HepG2 (cell line): ENCODE measurements around the gene ZFP36L2. TPM values are rescaled to one million over a fixed set of nuclear protein-coding genes. Genes with fewer than 3 reads are reported as not detected.

Experiments used
- ARID2 ChIP-seq: sonication (generic); formaldehyde crosslinking; IDR thresholded peaks from 2 replicates; pipeline ENCODE4 v1.8.1; 2022; ENCODE audit warnings: mild to moderate bottlenecking, missing genetic modification reagents, borderline replicate concordance
- ATAD3A ChIP-seq: sonication (generic); formaldehyde crosslinking; IDR thresholded peaks from 2 replicates; pipeline ENCODE4 v1.4.0; 2020; ENCODE audit warnings: missing genetic modification reagents
- GMEB1 ChIP-seq: sonication (generic); formaldehyde crosslinking; IDR thresholded peaks from 2 replicates; pipeline ENCODE4 v1.5.1; 2020; ENCODE audit warnings: missing genetic modification reagents, mild to moderate bottlenecking, borderline replicate concordance
- HNF4G ChIP-seq, 2 experiments: sonication (generic) in 1 of 2; formaldehyde crosslinking in 1 of 2; IDR thresholded peaks; 2 replicates each; pipeline versions ENCODE4 v1.4.0 to v1.6.1; 2011 to 2020; ENCODE audit warnings: borderline replicate concordance in 2 of 2, low read depth in 2 of 2, mild to moderate bottlenecking in 2 of 2, low read length in 1 of 2, missing genetic modification reagents in 1 of 2, moderate library complexity in 1 of 2
- HNRNPLL ChIP-seq: fragments of 200-400 bp; formaldehyde crosslinking; IDR thresholded peaks from 2 replicates; pipeline ENCODE4 v1.6.1; 2017; ENCODE audit warnings: mild to moderate bottlenecking, low read depth, low read length; ENCODE audit not compliant: poor library complexity, severe bottlenecking
- KDM4B ChIP-seq: sonication (generic); formaldehyde crosslinking; IDR thresholded peaks from 2 replicates; pipeline ENCODE4 v1.4.0; 2020; ENCODE audit warnings: missing genetic modification reagents
- MAZ ChIP-seq, 2 experiments: sonication (generic) in 1 of 2; formaldehyde crosslinking in 1 of 2; IDR thresholded peaks; 2 replicates each; pipeline versions ENCODE4 v1.5.0 to v1.6.1; 2012 to 2020; ENCODE audit warnings: low read depth in 2 of 2, mild to moderate bottlenecking in 2 of 2, borderline replicate concordance in 1 of 2, improper control_type of control experiment in 1 of 2, low read length in 1 of 2, missing genetic modification reagents in 1 of 2, moderate library complexity in 1 of 2
- MXD4 ChIP-seq: IDR thresholded peaks from 2 replicates; pipeline ENCODE4 v1.6.1; 2016; ENCODE audit warnings: mild to moderate bottlenecking, missing biosample characterization, missing genetic modification reagents
- NKX3-1 ChIP-seq: sonication (generic); formaldehyde crosslinking; IDR thresholded peaks from 2 replicates; pipeline ENCODE4 v1.5.0; 2020; ENCODE audit warnings: missing genetic modification reagents
- RARA ChIP-seq: IDR thresholded peaks from 2 replicates; pipeline ENCODE4 v1.6.1; 2016; ENCODE audit warnings: missing genetic modification reagents, missing compliant biosample characterization
- SMAD1 ChIP-seq: sonication (generic); formaldehyde crosslinking; IDR thresholded peaks from 2 replicates; pipeline ENCODE4 v1.4.0; 2020; ENCODE audit warnings: missing genetic modification reagents, low read depth, mild to moderate bottlenecking, borderline replicate concordance
- SOX5 ChIP-seq: IDR thresholded peaks from 2 replicates; pipeline ENCODE4 v1.6.1; 2016; ENCODE audit warnings: borderline replicate concordance
- ZFP1 ChIP-seq: IDR thresholded peaks from 2 replicates; pipeline ENCODE4 v1.6.1; 2016
- ZNF562 ChIP-seq: sonication (generic); formaldehyde crosslinking; IDR thresholded peaks from 2 replicates; pipeline ENCODE4 v1.8.0; 2022; ENCODE audit warnings: missing genetic modification reagents, borderline replicate concordance
- ZNF672 ChIP-seq: sonication (generic); formaldehyde crosslinking; IDR thresholded peaks from 2 replicates; pipeline ENCODE4 v1.8.1; 2022; ENCODE audit warnings: missing genetic modification reagents
- ZNF83 ChIP-seq: sonication (generic); formaldehyde crosslinking; IDR thresholded peaks from 2 replicates; pipeline ENCODE4 v1.4.0; 2020; ENCODE audit warnings: missing genetic modification reagents, mild to moderate bottlenecking, borderline replicate concordance
- ZNF883 ChIP-seq: sonication (generic); formaldehyde crosslinking; IDR thresholded peaks from 2 replicates; pipeline ENCODE4 v1.5.1; 2020; ENCODE audit warnings: mild to moderate bottlenecking, missing genetic modification reagents; ENCODE audit errors: not compliant biosample characterization
- polyA plus RNA-seq, 8 experiments: library from polyadenylated mRNA; depleted of rRNA in 3 of 8; stranded (reverse) in 7 of 8; unstranded in 1 of 8; fragments of >200 nt; fragmentation: Illumina TruSeq in 4 of 8; extraction: Trizol in 4 of 8; gene quantifications; 2 replicates each; pipeline versions ENCODE4 v1.2.1 to v1.2.3, GENCODE V29; 2011 to 2016; ENCODE audit warnings: low read depth in 4 of 8, missing spikeins in 1 of 8, mixed read lengths in 1 of 8; ENCODE audit not compliant: insufficient read depth in 1 of 8
- total RNA-seq, 5 experiments: library from RNA; depleted of rRNA; stranded (reverse); fragments of >200 nt; fragmentation: Illumina TruSeq; extraction: Trizol; gene quantifications; 2 replicates each; pipeline ENCODE4 v1.2.3, GENCODE V29; 2016; ENCODE audit warnings: low read depth in 1 of 5
- TF ChIP-seq, protein P1 (sequence below): sonication (generic); formaldehyde crosslinking; IDR thresholded peaks from 2 replicates; pipeline ENCODE4 v1.5.1; 2020; ENCODE audit warnings: mild to moderate bottlenecking, missing genetic modification reagents, borderline replicate concordance
- TF ChIP-seq, protein P2 (sequence below): sonication (generic); formaldehyde crosslinking; conservative IDR thresholded peaks from 2 replicates; pipeline ENCODE4 v1.8.0; 2022; ENCODE audit warnings: missing genetic modification reagents
- TF ChIP-seq, protein P3 (sequence below): IDR thresholded peaks from 2 replicates; pipeline ENCODE4 v1.6.1; 2016; ENCODE audit warnings: missing biosample characterization, missing genetic modification reagents, low read depth
- TF ChIP-seq, protein P4 (sequence below): sonication (generic); formaldehyde crosslinking; IDR thresholded peaks from 2 replicates; pipeline ENCODE4 v1.8.1; 2023; ENCODE audit warnings: mild to moderate bottlenecking, missing genetic modification reagents

ZFP36L2 gene
- total and polyA plus RNA-seq, 2 of the 13 experiments (the other 11 are each of a cell fraction or from before 2014, with no cell fraction given), result 11.2 to 21.8 TPM

GRCh38 chr2:43186679-43187374 is 39.6 kb downstream of the ZFP36L2 start (continued):
- TF ChIP-seq, protein P1, sequence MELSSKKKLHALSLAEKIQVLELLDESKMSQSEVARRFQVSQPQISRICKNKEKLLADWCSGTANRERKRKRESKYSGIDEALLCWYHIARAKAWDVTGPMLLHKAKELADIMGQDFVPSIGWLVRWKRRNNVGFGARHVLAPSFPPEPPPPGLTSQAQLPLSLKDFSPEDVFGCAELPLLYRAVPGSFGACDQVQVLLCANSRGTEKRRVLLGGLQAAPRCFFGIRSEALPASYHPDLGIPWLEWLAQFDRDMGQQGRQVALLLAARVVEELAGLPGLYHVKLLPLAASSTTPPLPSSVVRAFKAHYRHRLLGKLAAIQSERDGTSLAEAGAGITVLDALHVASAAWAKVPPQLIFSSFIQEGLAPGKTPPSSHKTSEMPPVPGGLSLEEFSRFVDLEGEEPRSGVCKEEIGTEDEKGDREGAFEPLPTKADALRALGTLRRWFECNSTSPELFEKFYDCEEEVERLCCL (CRISPR knock-in tag), result no peak
- TF ChIP-seq, protein P2, sequence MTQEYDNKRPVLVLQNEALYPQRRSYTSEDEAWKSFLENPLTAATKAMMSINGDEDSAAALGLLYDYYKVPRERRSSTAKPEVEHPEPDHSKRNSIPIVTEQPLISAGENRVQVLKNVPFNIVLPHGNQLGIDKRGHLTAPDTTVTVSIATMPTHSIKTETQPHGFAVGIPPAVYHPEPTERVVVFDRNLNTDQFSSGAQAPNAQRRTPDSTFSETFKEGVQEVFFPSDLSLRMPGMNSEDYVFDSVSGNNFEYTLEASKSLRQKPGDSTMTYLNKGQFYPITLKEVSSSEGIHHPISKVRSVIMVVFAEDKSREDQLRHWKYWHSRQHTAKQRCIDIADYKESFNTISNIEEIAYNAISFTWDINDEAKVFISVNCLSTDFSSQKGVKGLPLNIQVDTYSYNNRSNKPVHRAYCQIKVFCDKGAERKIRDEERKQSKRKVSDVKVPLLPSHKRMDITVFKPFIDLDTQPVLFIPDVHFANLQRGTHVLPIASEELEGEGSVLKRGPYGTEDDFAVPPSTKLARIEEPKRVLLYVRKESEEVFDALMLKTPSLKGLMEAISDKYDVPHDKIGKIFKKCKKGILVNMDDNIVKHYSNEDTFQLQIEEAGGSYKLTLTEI (CRISPR knock-in tag), result no peak
- no peak for TF ChIP-seq MAZ (IDR thresholded peaks at IDR 0.05; ENCODE audit: borderline replicate concordance, low read depth, low read length)
- no peak for TF ChIP-seq MAZ (CRISPR knock-in tag; IDR thresholded peaks at IDR 0.05; ENCODE audit: low read depth)
- no peak for TF ChIP-seq ZNF562 (CRISPR knock-in tag)
- no peak for TF ChIP-seq SMAD1
- TF ChIP-seq ZNF83 (CRISPR knock-in tag), result no peak
- TF ChIP-seq NKX3-1 (CRISPR knock-in tag), result no peak
- TF ChIP-seq, protein P3, sequence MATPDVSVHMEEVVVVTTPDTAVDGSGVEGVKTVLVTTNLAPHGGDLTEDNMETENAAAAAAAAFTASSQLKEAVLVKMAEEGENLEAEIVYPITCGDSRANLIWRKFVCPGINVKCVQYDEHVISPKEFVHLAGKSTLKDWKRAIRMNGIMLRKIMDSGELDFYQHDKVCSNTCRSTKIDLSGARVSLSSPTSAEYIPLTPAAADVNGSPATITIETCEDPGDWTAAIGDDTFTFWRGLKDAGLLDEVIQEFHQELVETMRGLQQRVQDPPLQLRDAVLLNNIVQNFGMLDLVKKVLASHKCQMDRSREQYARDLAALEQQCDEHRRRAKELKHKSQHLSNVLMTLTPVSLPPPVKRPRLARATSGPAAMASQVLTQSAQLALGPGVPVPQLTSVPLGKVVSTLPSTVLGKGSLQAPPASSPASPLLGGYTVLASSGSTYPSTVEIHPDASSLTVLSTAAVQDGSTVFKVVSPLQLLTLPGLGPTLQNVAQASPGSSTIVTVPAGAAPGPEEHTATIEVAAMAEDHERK (CRISPR knock-in tag), result no peak
- no peak for TF ChIP-seq ATAD3A (CRISPR knock-in tag)
- peak; percentile 8; the same call in 1 of the 2 replicates for TF ChIP-seq RARA (CRISPR knock-in tag)
- peak; percentile 7 for TF ChIP-seq ZNF883
- TF ChIP-seq ZNF672 (CRISPR knock-in tag), result no peak
- TF ChIP-seq HNF4G (IDR thresholded peaks at IDR 0.05; ENCODE audit: borderline replicate concordance, low read depth, low read length), result peak; percentile 55; the same call in 1 of the 2 replicates
- no peak for TF ChIP-seq HNF4G (CRISPR knock-in tag; IDR thresholded peaks at IDR 0.05; ENCODE audit: borderline replicate concordance, low read depth)
- TF ChIP-seq ARID2 (CRISPR knock-in tag), result 0 out of 2 replicates have a peak, but pooled peaks have one; percentile 33
- peak; percentile 26 for TF ChIP-seq HNRNPLL
- 0 out of 2 replicates have a peak, but pooled peaks have one; percentile 13 for TF ChIP-seq ZFP1 (CRISPR knock-in tag)
- TF ChIP-seq SOX5 (CRISPR knock-in tag), result no peak
- TF ChIP-seq MXD4 (CRISPR knock-in tag), result no peak; the same call in 1 of the 2 replicates
- TF ChIP-seq KDM4B (CRISPR knock-in tag), result no peak
- TF ChIP-seq GMEB1 (CRISPR knock-in tag), result no peak
- TF ChIP-seq, protein P4, sequence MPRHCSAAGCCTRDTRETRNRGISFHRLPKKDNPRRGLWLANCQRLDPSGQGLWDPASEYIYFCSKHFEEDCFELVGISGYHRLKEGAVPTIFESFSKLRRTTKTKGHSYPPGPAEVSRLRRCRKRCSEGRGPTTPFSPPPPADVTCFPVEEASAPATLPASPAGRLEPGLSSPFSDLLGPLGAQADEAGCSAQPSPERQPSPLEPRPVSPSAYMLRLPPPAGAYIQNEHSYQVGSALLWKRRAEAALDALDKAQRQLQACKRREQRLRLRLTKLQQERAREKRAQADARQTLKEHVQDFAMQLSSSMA (CRISPR knock-in tag), result no peak
